Measurements from ENCODE around the gene UGT3A2.

UGT3A2 gene

DNA sequence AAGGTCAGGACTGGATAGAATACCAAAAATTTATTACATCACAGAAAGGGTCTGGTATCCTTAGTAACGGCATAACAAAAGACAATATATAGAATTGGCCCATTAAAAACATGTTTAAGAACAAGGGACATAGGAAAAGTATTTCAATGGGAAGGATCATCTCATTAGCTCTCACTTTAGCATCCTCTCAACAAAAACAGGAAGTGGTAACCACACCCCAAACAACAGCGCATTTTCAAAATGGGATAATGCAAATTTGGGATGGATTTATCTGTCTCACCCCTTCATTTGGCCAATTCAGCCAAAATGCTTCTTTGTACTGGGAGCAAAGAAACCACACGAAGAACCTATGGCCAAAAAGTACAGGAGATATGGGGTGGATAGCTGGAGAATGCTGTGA, 65.7 kb downstream of the UGT3A2 start:
- DNase-seq, result no peak

GRCh38 chr5:35999547-35999946, 67.1 kb downstream of the UGT3A2 start:
- DNase-seq, result no peak

DNA sequence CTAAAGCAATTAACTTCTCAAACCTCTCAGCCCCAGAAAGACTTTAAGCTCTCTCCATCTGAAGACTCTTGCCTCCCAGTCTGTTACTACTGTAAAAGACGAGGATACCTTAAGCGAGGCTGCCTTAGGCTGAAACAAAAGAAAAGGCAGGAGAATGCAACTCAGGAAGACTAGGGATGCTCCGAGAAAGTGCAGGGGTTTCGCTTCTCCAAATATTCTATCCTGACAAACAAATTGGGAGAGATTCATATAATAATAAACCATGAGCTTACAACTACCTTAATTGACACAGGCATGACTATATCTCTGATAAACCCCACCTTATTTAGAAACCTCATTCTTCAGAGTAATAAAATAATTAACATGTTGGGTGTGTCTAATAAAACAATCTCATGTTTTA, 70.6 kb downstream of the UGT3A2 start:
- no peak for DNase-seq

DNA sequence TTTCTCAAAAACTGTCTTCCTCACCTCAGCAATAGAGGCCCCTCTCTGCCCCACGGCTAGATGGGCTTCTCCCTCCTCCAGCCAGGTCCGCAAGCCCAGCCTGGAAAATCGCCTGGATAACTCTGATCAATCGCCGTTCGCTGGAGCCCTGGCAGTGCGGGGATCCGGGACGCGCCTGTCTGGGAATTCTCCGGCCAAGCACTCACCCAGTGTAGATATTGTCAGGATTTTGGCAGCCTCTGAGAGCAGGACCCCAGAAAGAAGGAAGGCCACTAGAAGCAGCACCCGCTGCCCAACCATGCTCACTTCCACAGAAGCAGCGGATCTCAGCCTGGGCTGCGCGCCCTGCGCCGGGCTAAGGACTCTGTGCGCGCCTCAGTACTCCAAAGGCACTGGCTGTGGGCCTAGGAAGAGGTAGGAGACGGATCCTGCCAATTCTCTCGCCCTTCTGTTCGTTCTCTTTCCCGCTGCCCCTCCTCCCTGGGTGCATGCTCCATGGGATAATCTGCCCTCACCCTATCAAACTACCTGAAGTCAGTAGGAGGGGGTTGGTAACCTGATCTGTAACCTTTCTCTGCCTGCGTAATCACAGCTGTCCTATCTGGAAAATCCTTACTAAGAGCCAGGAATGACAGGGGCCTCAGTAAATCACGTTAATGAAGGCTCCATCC, 75.6 kb downstream of the UGT3A2 start, which contains the start of gene UGT3A1:
UGT3A1 (minus strand) TSS at position 450 of the 671 bp plus-strand sequence; CDS start at position 300, 150 bp downstream.
- DNase-seq, result peak; percentile 72

DNA sequence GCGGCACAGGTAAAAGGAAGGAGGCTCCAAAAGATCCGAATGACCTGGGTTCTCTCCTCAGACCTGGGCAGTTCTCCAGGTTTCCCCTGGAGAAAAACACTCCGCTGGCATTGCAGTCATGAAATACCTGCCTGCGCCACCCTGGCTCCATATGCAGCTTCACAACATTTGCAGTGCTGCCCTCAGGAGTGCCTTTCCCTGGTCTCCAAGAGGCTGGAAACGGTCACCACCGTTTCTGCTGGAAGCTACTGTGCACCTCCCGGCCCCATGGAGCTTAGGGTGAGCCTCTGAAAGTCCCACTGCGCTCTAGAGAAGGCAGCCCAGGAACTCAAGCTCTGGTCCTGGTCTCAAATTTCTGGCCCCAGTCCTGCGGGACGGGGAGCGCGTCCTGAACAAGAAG, 76.2 kb downstream of the UGT3A2 start:
- DNase-seq, result no peak

DNA sequence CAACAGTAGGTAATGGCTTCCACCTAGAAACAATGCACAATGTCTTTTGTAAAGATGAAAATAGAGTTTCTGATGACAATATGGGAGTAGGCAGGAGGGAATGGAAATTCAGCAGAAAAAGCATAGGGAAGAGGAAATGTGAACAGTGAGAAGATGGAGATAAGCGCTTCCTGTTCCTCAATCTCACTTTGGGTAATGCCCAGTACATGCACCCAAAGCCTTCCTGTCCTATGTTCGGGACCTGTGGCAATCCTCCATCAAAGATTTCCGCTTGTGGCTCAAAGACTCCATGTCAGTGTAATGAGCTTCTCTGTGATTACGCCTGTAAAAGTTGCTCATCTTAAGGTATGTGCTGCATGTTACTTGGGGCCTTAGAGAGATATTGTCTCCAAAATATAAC, 78.2 kb downstream of the UGT3A2 start:
- no peak for DNase-seq

- DNase-seq, result no peak
Measured at GRCh38 chr5:35987776-35988175, 78.9 kb downstream of the UGT3A2 start.

All from DMS 273 treated with DMSO at 0.1 percent for 48 hours (cell line).